ENCODE measurements around the gene ITPK1.

The ITPK1 gene

GRCh38 chr14:92987713-92988510 is 127.8 kb downstream of the ITPK1 start:
- no peak overlapping the region for H3K4me2 ChIP-seq (ENCODE audit: low read length)
- no peaks in the 10 kb centered on the region for H3K79me2 ChIP-seq (ENCODE audit: low read length)
- no peak overlapping the region for H2AFZ ChIP-seq (ENCODE audit: low read depth, low read length)
- no peaks in the 10 kb centered on the region for H3K4me1 ChIP-seq (ENCODE audit: low read length)
- H3K9me3 ChIP-seq (ENCODE audit: insufficient read depth, low read length): no peaks in the 10 kb centered on the region
- H3K4me3 ChIP-seq (ENCODE audit: low read length): no peak overlapping the region
- no peak overlapping the region for H3K9ac ChIP-seq (ENCODE audit: low read length)
- no peaks in the 10 kb centered on the region for H3K27me3 ChIP-seq (ENCODE audit: low read depth, low read length)
- H3K27ac ChIP-seq (ENCODE audit: low read length): no peak overlapping the region
- no peaks in the 10 kb centered on the region for H3K36me3 ChIP-seq (replicated peaks; ENCODE audit: low read depth, low read length)
- TF ChIP-seq CTCF (IDR thresholded peaks at IDR 0.05; ENCODE audit: low read depth, low read length) (no peak), EZH2phosphoT487 (IDR thresholded peaks at IDR 0.05; ENCODE audit: low read depth) (no peak)
- no peaks in the 10 kb centered on the region for H4K20me1 ChIP-seq (ENCODE audit: insufficient read depth, low read length)

GRCh38 chr14:92987148-92987570 is 128.6 kb downstream of the ITPK1 start:
- TF ChIP-seq EZH2phosphoT487 (IDR thresholded peaks at IDR 0.05; ENCODE audit: low read depth): no peak
- no peak for TF ChIP-seq CTCF (IDR thresholded peaks at IDR 0.05; ENCODE audit: low read depth, low read length)
- Histone ChIP-seq H3K27me3 (ENCODE audit: low read depth, low read length) (no peaks in the 10 kb centered on the region), H3K9me3 (ENCODE audit: insufficient read depth, low read length) (no peaks in the 10 kb centered on the region), H2AFZ (ENCODE audit: low read depth, low read length) (no peak overlapping the region), H3K4me2 (ENCODE audit: low read length) (no peak overlapping the region), H3K4me1 (ENCODE audit: low read length) (no peaks in the 10 kb centered on the region), H3K9ac (ENCODE audit: low read length) (no peak overlapping the region), H3K4me3 (ENCODE audit: low read length) (no peak overlapping the region), H3K27ac (ENCODE audit: low read length) (no peak overlapping the region), H4K20me1 (ENCODE audit: insufficient read depth, low read length) (no peaks in the 10 kb centered on the region), H3K36me3 (replicated peaks; ENCODE audit: low read depth, low read length) (no peaks in the 10 kb centered on the region), H3K79me2 (ENCODE audit: low read length) (no peaks in the 10 kb centered on the region)

- H3K79me2 ChIP-seq (ENCODE audit: low read length): no peaks in the 10 kb centered on the region
- H3K9me3 ChIP-seq (ENCODE audit: insufficient read depth, low read length): no peaks in the 10 kb centered on the region
- H3K4me3 ChIP-seq (ENCODE audit: low read length): no peak overlapping the region
- no peaks in the 10 kb centered on the region for H3K4me1 ChIP-seq (ENCODE audit: low read length)
- H3K27me3 ChIP-seq (ENCODE audit: low read depth, low read length): no peaks in the 10 kb centered on the region
- no peak overlapping the region for H3K4me2 ChIP-seq (ENCODE audit: low read length)
- no peak overlapping the region for H3K9ac ChIP-seq (ENCODE audit: low read length)
- H3K27ac ChIP-seq (ENCODE audit: low read length): no peak overlapping the region
- TF ChIP-seq CTCF (IDR thresholded peaks at IDR 0.05; ENCODE audit: low read depth, low read length) (no peak), EZH2phosphoT487 (IDR thresholded peaks at IDR 0.05; ENCODE audit: low read depth) (no peak)
- H2AFZ ChIP-seq (ENCODE audit: low read depth, low read length): no peak overlapping the region
- no peaks in the 10 kb centered on the region for H3K36me3 ChIP-seq (replicated peaks; ENCODE audit: low read depth, low read length)
- H4K20me1 ChIP-seq (ENCODE audit: insufficient read depth, low read length): no peaks in the 10 kb centered on the region
These were observed 129.2 kb downstream of the ITPK1 start for GRCh38 chr14:92986254-92987147.

GRCh38 chr14:92985521-92985920 is 130.2 kb downstream of the ITPK1 start:
- H3K4me1 ChIP-seq (ENCODE audit: low read length): no peaks in the 10 kb centered on the region
- no peak overlapping the region for H3K27ac ChIP-seq (ENCODE audit: low read length)
- TF ChIP-seq CTCF (IDR thresholded peaks at IDR 0.05; ENCODE audit: low read depth, low read length): no peak
- no peak for TF ChIP-seq EZH2phosphoT487 (IDR thresholded peaks at IDR 0.05; ENCODE audit: low read depth)
- H3K27me3 ChIP-seq (ENCODE audit: low read depth, low read length): no peaks in the 10 kb centered on the region
- H3K9me3 ChIP-seq (ENCODE audit: insufficient read depth, low read length): no peaks in the 10 kb centered on the region
- H2AFZ ChIP-seq (ENCODE audit: low read depth, low read length): no peak overlapping the region
- no peaks in the 10 kb centered on the region for H3K36me3 ChIP-seq (replicated peaks; ENCODE audit: low read depth, low read length)
- H3K9ac ChIP-seq (ENCODE audit: low read length): no peak overlapping the region
- no peak overlapping the region for H3K4me2 ChIP-seq (ENCODE audit: low read length)
- no peak overlapping the region for H3K4me3 ChIP-seq (ENCODE audit: low read length)
- no peaks in the 10 kb centered on the region for H4K20me1 ChIP-seq (ENCODE audit: insufficient read depth, low read length)
- H3K79me2 ChIP-seq (ENCODE audit: low read length): no peaks in the 10 kb centered on the region
